AG09309 (cell line): Measurements from ENCODE around the gene SLC22A1.

ENCODE experiments used
- DNase-seq: peaks from one replicate; pipeline ENCODE4 v3.0.0-alpha.2; 2010; ENCODE audit warnings: low read depth
- H3K4me3 ChIP-seq: 2 replicates; pipeline ENCODE4 v1.5.1; 2011; ENCODE audit warnings: mild to moderate bottlenecking, low read depth, low read length, moderate library complexity; ENCODE audit not compliant: control insufficient read depth
- TF ChIP-seq, protein P1 (sequence below): IDR thresholded peaks from 2 replicates; pipeline ENCODE4 v1.5.1; 2011; ENCODE audit warnings: mild to moderate bottlenecking, low read depth, low read length, inconsistent platforms; ENCODE audit not compliant: insufficient read depth, control insufficient read depth; ENCODE audit errors: missing control alignments

The SLC22A1 gene

DNA sequence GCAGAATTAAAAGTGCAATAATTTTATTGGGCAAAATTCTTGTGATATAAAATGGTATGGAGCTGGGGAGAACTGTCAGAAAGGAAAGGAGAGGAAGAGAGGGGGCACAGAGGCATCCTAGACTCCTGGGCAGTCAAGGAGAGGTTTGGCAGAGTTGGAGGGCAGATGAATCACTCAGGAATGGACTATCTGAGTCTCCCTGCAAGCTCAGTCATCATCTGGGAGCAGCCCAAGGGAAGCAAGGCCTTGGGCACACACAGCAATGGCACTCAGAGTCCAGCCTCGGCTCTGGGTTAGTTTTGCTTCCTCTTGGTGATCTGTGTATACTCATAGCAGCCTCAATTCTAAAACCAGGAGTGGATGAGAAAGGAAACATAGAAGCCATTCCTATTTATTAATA, 67.2 kb downstream of the SLC22A1 start:
- TF ChIP-seq, protein P1, sequence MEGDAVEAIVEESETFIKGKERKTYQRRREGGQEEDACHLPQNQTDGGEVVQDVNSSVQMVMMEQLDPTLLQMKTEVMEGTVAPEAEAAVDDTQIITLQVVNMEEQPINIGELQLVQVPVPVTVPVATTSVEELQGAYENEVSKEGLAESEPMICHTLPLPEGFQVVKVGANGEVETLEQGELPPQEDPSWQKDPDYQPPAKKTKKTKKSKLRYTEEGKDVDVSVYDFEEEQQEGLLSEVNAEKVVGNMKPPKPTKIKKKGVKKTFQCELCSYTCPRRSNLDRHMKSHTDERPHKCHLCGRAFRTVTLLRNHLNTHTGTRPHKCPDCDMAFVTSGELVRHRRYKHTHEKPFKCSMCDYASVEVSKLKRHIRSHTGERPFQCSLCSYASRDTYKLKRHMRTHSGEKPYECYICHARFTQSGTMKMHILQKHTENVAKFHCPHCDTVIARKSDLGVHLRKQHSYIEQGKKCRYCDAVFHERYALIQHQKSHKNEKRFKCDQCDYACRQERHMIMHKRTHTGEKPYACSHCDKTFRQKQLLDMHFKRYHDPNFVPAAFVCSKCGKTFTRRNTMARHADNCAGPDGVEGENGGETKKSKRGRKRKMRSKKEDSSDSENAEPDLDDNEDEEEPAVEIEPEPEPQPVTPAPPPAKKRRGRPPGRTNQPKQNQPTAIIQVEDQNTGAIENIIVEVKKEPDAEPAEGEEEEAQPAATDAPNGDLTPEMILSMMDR: no peak
- no peak overlapping the region for H3K4me3 ChIP-seq
- DNase-seq: no peak

DNA sequence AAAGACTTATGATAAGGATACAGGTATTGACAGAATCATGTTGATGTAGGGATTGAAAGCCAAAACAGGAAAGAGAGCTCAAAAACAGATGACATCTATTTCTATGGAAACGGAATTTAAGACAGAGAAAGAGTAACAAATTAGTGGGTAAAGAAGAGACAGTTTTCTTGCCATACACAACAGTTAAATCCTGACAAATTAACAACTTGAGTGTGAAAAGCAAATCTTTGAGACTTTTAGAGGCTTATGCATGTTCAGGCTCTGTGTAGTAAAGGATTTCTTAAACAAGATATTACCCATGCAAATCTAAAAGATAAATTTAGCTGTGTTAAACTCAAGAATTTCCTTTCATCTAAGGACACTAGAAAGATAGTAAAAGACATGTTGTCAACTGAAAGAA, 68.5 kb downstream of the SLC22A1 start:
- TF ChIP-seq, protein P1: no peak
- DNase-seq: no peak
- H3K4me3 ChIP-seq: no peak overlapping the region

DNA sequence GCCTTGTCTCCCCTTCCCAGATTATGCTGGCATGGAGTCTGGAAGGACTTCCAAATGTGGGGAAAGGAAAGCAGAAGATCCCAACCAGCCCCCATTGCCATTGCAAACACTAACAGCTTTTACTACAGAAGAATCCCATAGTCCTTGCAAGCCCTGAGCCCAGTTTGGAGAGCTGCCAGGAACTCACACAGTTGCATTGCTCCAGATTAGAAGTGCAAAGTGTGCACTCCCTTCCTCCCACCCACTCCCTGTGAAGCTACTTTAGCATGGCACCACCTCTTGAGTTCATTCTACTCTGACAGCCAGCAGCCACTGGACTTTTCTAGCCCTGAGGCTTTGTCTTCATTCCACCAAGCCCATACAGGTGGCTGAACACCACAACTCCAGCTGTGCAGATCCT, 69.4 kb downstream of the SLC22A1 start:
- no peak overlapping the region for H3K4me3 ChIP-seq
- TF ChIP-seq, protein P1: no peak
- no peak for DNase-seq

DNA sequence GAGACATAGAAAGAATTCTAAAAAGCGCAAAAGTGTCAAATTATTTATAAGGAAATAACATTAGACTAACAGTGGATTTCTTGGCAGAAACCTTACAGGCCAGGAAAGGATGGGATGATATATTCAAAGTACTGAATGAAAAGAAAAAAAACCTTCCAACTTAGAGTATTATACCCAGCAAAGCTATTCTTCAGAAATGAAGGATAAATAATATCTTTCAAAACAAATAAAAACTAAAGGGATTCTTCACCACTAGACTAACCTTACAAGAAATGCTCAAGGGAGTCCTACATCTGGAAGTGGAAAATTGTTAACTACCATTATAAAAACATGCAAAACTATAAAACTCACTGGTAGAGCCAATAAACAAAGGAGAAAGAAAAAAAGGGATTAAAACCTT, 71.2 kb downstream of the SLC22A1 start:
- TF ChIP-seq, protein P1: no peak
- no peak overlapping the region for H3K4me3 ChIP-seq
- DNase-seq: no peak

DNA sequence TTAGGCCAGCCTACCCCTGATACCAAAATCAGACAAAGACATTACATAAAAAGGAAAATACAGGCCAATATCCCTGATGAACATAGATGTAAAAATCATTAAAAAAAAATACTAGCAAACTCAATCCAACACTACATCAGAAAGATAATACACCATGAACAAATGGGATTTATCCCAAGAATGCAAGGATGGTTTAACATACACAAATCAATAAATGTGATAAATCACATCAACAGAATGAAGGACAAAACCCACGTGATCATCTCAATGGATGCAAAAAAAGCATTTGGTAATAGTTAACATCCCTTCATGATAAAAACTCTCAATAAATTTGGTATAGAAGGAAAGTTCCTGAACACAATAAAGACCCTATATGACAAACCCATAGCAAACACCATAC, 73.2 kb downstream of the SLC22A1 start:
- TF ChIP-seq, protein P1: no peak
- no peak overlapping the region for H3K4me3 ChIP-seq
- no peak for DNase-seq

DNA sequence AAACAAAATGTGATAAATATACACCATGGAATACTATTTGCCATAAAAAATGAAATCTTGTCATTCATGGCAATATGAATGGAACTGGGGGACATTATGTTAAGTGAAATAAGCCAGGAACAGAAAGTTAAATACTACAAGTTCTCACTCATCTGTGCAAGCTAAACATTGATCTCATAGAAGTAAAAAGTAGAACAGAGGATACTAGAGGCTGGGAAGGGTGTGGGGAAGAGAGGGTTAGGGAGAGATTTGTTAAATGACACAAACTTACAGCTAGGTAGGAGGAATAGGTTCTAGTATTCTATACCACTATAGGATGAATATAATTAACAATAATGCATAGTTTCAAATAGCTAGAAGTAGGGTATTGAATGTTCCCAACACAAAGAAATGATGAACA, 76.0 kb downstream of the SLC22A1 start:
- DNase-seq: no peak
- TF ChIP-seq, protein P1: no peak

DNA sequence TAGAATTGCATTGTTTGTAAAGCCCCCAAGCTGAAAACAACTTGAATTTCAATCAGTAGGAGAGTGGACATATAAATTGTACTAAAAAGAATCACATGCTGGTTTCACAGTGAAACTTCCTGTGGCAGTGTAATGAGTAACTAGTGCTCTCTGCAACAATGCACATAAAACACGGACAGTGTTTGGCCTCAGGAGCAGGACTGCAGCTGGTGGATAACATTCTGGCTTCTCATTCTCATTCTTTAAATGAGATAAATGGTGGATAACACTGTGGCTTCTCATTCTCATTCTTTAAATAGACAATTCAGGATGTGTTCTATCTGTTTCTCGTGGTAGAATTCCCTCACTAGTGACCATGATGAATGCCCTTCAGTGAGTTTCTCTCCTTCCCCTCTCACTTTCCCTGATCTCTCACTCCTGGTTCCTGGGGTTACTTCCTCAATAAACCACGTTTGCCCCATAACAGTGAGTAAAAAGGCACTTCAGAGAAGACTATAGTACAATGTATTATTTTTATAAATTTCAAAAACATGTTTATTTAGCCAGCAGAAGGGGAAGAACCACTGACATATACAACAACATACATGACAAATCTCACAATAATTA, 77.1 kb downstream of the SLC22A1 start:
- no peak overlapping the region for H3K4me3 ChIP-seq
- TF ChIP-seq, protein P1: no peak
- no peak for DNase-seq

More for the DNA sequence above, 76.0 kb downstream of the SLC22A1 start:
- no peak overlapping the region for H3K4me3 ChIP-seq
